Gastroesophageal sphincter (tissue), 4 donors: ENCODE results near the gene JMJD4. TPM values are rescaled to one million over a fixed set of nuclear protein-coding genes. Genes with fewer than 3 reads are reported as not detected.

ENCODE experiments used
- ATAC-seq: fragments of 150-250 bp; one replicate; pipeline ENCODE4 v1.9.1; 2016; ENCODE audit warnings: mild to moderate bottlenecking, moderate library complexity
- H3K27ac ChIP-seq, 4 donors: fragments of 200-600 bp; sonication (generic) in 3 of 4; 1 replicate in 3 of 4; 2 replicates in 1 of 4; pipeline ENCODE4 v1.5.1; 2016 to 2019
- H3K27me3 ChIP-seq: fragments of 200-600 bp; sonication (generic); one replicate; pipeline ENCODE4 v1.5.1; 2019
- H3K36me3 ChIP-seq, 2 donors: fragments of 200-600 bp; sonication (generic); one replicate each; pipeline ENCODE4 v1.5.1; 2019; ENCODE audit warnings: control low read depth in 1 of 2
- H3K4me1 ChIP-seq, 3 donors: fragments of 200-600 bp; sonication (generic); 1 replicate in 2 of 3; 2 replicates in 1 of 3; pipeline ENCODE4 v1.5.1; 2016 to 2019; ENCODE audit warnings: control low read depth in 2 of 3
- H3K4me3 ChIP-seq, 2 donors: fragments of 200-600 bp; sonication (generic); one replicate each; pipeline ENCODE4 v1.5.1; 2019; ENCODE audit warnings: mild to moderate bottlenecking in 1 of 2, moderate library complexity in 1 of 2
- H3K9me3 ChIP-seq, 3 donors: fragments of 200-600 bp; sonication (generic); one replicate each; pipeline ENCODE4 v1.5.1; 2017 to 2019; ENCODE audit warnings: control low read depth in 2 of 3
- EP300 ChIP-seq: sonication (generic); formaldehyde crosslinking; IDR thresholded peaks from one replicate; pipeline ENCODE4 v1.6.1; 2017; ENCODE audit warnings: antibody characterized with exemption, mild to moderate bottlenecking
- POLR2A ChIP-seq, 2 donors: fragments of 450-650 bp; IDR thresholded peaks; one replicate each; pipeline ENCODE4 v1.6.1; 2017; ENCODE audit warnings: antibody characterized with exemption in 2 of 2, mild to moderate bottlenecking in 2 of 2, moderate library complexity in 1 of 2
- POLR2AphosphoS5 ChIP-seq: sonication (generic); formaldehyde crosslinking; IDR thresholded peaks from one replicate; pipeline ENCODE4 v1.6.1; 2017; ENCODE audit warnings: antibody characterized with exemption
- WGBS, 2 donors: methylation state at CpG; one replicate each; pipeline ENCODE4 v1.1.5; 2018; ENCODE audit warnings: low coverage in 1 of 2; 5-methylcytosine and 5-hydroxymethylcytosine counted together
- total RNA-seq, 4 donors: library from RNA; depleted of rRNA; stranded (reverse); fragments of >200 nt; gene quantifications; one replicate each; pipeline ENCODE4 v1.1.0, GENCODE V29; 2016
- TF ChIP-seq, protein P1 (sequence below), 4 experiments: fragments of 200-600 bp in 2 of 4; fragments of 450-650 bp in 2 of 4; sonication (generic) in 1 of 4; IDR thresholded peaks; one replicate each; pipeline ENCODE4 v1.5.1; 2017 to 2019; ENCODE audit warnings: antibody characterized with exemption in 4 of 4, mild to moderate bottlenecking in 2 of 4, moderate library complexity in 2 of 4

JMJD4 gene
- total RNA-seq, 4 donors from 2014 or later, result 13.8 to 19.5 (median 17.0) TPM

DNA sequence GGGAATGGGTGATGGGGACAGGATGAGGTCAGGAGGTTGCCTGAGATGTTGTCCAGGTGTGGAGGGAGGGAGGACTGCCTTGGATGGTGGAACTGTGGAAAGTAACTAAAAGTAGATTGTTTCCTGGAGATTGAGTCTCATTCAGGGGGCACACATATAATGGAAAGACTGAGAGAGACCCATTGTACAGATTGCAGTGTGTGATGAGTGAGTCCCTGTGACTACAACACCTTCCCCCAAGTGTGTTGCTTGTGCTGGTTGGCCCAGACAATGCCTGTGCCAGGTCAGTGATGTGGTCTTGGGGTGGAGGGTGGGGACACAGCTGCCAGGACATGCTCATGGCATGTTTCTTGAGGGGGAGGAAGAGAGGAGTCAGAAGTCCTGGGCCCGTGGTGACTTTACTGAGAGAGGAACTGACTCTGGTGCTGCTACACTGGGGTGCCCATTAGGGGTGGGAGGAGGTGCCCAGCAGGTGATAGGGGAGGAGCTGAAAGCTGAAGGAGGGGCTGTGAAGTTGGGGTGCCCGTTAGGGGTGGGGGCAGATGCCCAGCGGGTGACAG lies 5.4 kb upstream of the JMJD4 start:
- Histone ChIP-seq H3K9me3 (no peaks in the 10 kb centered on the region), H3K4me1 (peaks cover 0 to 34% (median 12%) of the 10 kb centered on the region in 3 donors), H3K36me3 (peaks cover 0 to 20% of the 10 kb centered on the region in 2 donors), H3K4me3 (no peak overlapping the region), H3K27ac (no peak overlapping the region), H3K27me3 (no peaks in the 10 kb centered on the region)
- no peak for ATAC-seq
- WGBS, 2 donors, result 40 to 89% methylated on average over 1 to 3 of the region's 3 CpGs
- TF ChIP-seq POLR2AphosphoS5, result no peak
- TF ChIP-seq, protein P1, sequence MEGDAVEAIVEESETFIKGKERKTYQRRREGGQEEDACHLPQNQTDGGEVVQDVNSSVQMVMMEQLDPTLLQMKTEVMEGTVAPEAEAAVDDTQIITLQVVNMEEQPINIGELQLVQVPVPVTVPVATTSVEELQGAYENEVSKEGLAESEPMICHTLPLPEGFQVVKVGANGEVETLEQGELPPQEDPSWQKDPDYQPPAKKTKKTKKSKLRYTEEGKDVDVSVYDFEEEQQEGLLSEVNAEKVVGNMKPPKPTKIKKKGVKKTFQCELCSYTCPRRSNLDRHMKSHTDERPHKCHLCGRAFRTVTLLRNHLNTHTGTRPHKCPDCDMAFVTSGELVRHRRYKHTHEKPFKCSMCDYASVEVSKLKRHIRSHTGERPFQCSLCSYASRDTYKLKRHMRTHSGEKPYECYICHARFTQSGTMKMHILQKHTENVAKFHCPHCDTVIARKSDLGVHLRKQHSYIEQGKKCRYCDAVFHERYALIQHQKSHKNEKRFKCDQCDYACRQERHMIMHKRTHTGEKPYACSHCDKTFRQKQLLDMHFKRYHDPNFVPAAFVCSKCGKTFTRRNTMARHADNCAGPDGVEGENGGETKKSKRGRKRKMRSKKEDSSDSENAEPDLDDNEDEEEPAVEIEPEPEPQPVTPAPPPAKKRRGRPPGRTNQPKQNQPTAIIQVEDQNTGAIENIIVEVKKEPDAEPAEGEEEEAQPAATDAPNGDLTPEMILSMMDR (IDR thresholded peaks at IDR 0.05), result no peak
- TF ChIP-seq POLR2A (IDR thresholded peaks at IDR 0.05), result no peak
- TF ChIP-seq EP300, result no peak

DNA sequence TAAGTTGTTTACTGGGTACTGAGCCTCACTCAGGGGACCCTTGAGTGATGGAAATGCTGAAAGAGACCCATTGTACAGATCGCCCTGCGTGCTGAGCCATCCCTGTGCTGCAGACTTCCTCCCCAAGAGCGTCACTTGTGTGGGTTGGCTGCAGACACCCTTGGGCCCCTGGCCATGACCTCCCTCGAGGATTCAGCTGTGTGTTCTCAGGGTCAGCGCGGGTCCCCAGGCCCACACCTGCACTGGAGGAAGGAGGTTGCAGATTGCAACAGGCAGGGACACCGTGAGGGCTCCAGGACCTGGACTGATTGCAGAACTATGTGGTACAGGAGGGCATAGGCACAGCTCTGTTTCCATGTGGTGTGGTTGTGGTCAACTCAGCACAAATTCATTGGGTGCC lies 4.5 kb upstream of the JMJD4 start:
- no peak overlapping the region for H3K4me3 ChIP-seq
- no peaks in the 10 kb centered on the region for H3K9me3 ChIP-seq
- WGBS, 2 donors, result no CpG with 5 or more reads among the region's 7 CpGs
- H3K4me1 ChIP-seq, result peaks cover 0 to 36% (median 12%) of the 10 kb centered on the region in 3 donors
- H3K27ac ChIP-seq, result no peak overlapping the region
- ATAC-seq, result no peak
- peaks cover 0 to 20% of the 10 kb centered on the region in 2 donors for H3K36me3 ChIP-seq
- TF ChIP-seq, protein P1 (IDR thresholded peaks at IDR 0.05), result no peak
- no peak for TF ChIP-seq EP300
- no peak for TF ChIP-seq POLR2A (IDR thresholded peaks at IDR 0.05)
- TF ChIP-seq POLR2AphosphoS5, result no peak
- no peaks in the 10 kb centered on the region for H3K27me3 ChIP-seq

DNA sequence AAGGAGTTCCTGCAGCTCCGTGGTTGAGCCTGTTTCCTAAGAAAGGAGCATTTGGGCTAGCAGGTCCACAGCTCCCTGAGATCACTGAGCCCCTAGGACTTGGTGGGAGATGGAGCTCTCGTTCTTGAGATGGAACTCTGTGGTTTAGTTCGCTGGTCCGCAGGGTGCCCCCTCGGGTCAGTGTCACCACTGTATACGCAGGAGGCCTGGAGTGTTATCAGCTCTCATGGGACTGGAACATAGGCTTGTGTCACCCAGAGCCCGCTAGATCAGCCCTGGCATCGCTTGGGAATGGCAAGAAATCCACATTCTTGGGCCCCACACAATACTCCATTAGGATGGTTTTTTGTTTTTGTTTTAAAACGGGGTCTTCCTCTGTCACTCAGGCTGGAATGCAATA lies 3.7 kb upstream of the JMJD4 start:
- ATAC-seq, result no peak
- no peak for TF ChIP-seq EP300
- TF ChIP-seq, protein P1 (IDR thresholded peaks at IDR 0.05), result no peak
- peaks cover 0 to 44% (median 14%) of the 10 kb centered on the region in 3 donors for H3K4me1 ChIP-seq

DNA sequence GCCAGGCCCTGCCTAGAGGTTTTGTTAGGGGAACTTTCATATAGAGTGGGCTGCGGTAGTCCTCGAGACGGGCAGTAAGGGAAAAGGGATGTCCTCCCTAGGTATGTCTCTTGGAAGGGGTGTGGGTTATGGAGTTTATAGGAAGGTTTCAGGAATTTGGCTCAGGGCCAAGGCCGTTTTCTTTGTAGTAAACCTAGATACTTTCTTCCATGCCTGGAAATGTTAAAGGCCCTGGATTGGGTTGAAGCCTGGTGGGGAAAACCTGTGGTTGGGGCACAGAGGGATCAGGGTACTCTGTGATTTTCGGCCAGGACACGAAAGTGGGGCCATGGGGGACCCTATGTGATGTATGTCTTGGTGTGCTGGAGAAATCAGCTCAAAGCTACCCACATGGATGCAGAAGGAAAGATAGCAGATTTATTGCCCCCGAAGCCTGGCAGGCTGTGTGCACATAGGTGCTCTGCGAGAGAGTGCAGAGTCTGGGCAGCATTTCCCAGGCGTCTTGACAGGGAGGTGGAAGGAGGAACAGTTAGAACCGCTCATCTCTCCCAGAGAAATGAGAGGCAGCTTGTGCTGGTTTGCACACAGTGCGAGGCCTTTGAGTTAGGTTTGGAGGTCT lies 1.8 kb upstream of the JMJD4 start:
- Histone ChIP-seq H3K4me3 (no peak overlapping the region), H3K4me1 (peaks cover 0 to 54% (median 18%) of the 10 kb centered on the region in 3 donors), H3K27me3 (no peaks in the 10 kb centered on the region), H3K27ac (no peak overlapping the region), H3K36me3 (peaks cover 0 to 31% of the 10 kb centered on the region in 2 donors), H3K9me3 (no peaks in the 10 kb centered on the region)
- no peak for ATAC-seq
- WGBS, 2 donors, result 75 to 83% methylated on average over 4 to 10 of the region's 11 CpGs
- TF ChIP-seq POLR2A (IDR thresholded peaks at IDR 0.05) (no peak), EP300 (no peak), POLR2AphosphoS5 (no peak)
- TF ChIP-seq, protein P1 (IDR thresholded peaks at IDR 0.05), result no peak

More for the DNA sequence above, 3.7 kb upstream of the JMJD4 start:
- Histone ChIP-seq H3K27ac (no peak overlapping the region), H3K27me3 (no peaks in the 10 kb centered on the region), H3K9me3 (no peaks in the 10 kb centered on the region), H3K4me3 (no peak overlapping the region), H3K36me3 (peaks cover 0 to 18% of the 10 kb centered on the region in 2 donors)
- 60 to 77% methylated on average over 1 to 4 of the region's 9 CpGs for WGBS, 2 donors
